ENCODE results near the gene UCP2. TPM values are rescaled to one million over a fixed set of nuclear protein-coding genes. Genes with fewer than 3 reads are reported as not detected.
"Not testable (repeated sequence)": the region's sequence is repeated elsewhere in the genome, so short reads cannot be mapped to it uniquely, and the experiment has no call there.

Gene UCP2
- total RNA-seq, 2 donors from 2014 or later, result 33.9 to 46.7 TPM

GRCh38 chr11:73998846-73999575 lies 16.4 kb upstream of the UCP2 start:
- intact Hi-C loops (cut with DNase I, micrococcal nuclease), result no loop called here
- DNase-seq (peak in 1 of 2 donors; percentile 15), ATAC-seq (no peak)

GRCh38 chr11:73997120-73997770 lies 14.6 kb upstream of the UCP2 start:
- no peak for ATAC-seq
- DNase-seq, result peak in 1 of 2 donors; percentile 10
- intact Hi-C loops (cut with DNase I, micrococcal nuclease), result no loop called here

GRCh38 chr11:73996161-73996747 lies 13.6 kb upstream of the UCP2 start:
- intact Hi-C loops (cut with DNase I, micrococcal nuclease), result no loop called here

GRCh38 chr11:73995731-73996130 lies 13.1 kb upstream of the UCP2 start:
- ATAC-seq, result peak; percentile 10
- intact Hi-C loops (cut with DNase I, micrococcal nuclease), result no loop called here
- DNase-seq, result no peak

More at GRCh38 chr11:73996161-73996747, 13.6 kb upstream of the UCP2 start:
- DNase-seq (peak in 1 of 2 donors; percentile 24), ATAC-seq (peak; percentile 96)

- intact Hi-C loops (cut with DNase I, micrococcal nuclease), result no loop called here
- DNase-seq (no peak), ATAC-seq (peak; percentile 27)
These were observed 12.6 kb upstream of the UCP2 start for GRCh38 chr11:73995247-73995646.

GRCh38 chr11:73991471-73992006 lies 8.9 kb upstream of the UCP2 start:
- DNase-seq (peak in 1 of 2 donors; percentile 10), ATAC-seq (no peak)
- intact Hi-C loops (cut with DNase I, micrococcal nuclease), result no loop called here

DNA sequence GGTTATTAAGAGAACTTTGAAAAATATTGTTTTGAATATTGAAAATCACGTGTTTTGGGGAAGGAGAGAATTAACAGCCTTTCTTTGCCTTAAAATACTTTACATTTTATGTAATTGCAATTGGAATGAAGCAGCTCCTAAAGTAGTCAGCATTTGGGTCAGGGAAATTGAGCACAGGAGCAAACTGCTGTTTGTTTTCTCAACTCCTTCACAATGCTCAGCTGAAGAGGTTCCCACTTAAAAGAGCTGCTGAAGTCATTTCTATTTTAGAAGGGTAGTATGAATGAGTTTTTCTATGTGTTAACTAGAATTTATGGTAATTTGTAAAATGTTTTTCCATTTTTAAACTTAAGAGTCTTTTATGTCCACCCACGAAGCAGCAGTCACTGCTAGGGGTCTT lies 8.1 kb upstream of the UCP2 start:
- ATAC-seq, result no peak
- intact Hi-C loops (cut with DNase I, micrococcal nuclease), result no loop called here

DNA sequence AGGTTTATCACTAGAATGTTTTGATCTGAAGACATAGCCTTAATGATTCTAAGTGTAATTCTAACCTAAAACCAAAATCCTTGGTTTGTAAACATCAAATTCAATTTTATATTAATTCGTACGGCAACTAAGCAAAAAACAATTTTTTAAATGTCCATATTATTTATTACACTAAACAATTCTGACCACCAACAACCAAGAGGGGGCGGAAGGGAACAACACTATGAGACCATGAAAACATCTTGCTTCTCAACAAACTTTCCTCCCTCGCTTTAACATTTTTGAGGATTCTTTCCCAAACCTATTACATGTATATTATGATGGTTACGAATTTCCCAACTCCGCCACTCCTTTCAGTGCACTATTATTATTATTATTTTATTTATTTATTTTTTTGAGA lies 6.5 kb upstream of the UCP2 start:
- intact Hi-C loops (cut with DNase I, micrococcal nuclease), result no loop called here
- ATAC-seq, result no peak
- DNase-seq, result peak in 1 of 2 donors; percentile 4

More for the DNA sequence above, 8.1 kb upstream of the UCP2 start:
- no peak for DNase-seq

DNA sequence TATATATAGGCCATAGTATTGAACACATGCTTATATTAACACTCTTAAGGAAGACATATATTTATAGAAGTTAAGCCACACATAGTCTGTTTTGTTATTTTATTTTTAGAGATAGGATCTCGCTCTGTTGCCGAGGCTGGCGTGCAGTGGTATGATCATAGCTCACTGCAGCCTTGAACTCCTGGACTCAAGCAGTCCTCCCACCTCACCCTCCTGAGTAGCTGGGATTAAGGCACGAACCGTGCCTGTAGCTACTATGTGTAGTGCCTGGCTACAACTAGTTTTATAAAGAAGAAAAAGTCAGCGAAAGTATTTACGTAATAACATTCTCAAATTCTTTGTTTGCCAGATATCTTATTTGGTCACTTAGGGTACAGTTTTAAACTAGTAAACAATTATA lies 5.6 kb upstream of the UCP2 start:
- intact Hi-C loops (cut with DNase I, micrococcal nuclease), result no loop called here
- DNase-seq (peak in 1 of 2 donors; percentile 5), ATAC-seq (no peak)

DNA sequence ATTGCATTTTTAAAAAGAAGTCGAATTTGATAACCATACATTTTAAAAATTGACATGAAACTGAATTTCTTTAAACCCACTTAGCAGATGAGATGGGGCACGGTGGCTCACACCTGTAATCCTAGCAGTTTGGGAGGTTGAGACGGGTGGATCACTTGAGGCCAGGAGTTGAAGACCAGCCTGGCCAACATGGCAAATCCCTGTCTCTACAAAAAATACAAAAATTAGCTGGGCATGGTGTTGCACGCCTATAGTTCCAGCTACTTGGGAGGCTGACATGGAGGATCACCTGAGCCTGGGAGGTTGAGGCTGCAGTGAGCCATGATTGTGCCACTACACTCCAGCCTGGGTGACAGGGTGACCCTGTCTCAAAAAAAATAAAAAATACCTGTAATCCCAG lies 3.0 kb upstream of the UCP2 start:
- intact Hi-C loops (cut with DNase I, micrococcal nuclease); DNase-seq; ATAC-seq: not testable (repeated sequence)

GRCh38 chr11:73983741-73984538 lies 1.3 kb upstream of the UCP2 start:
- DNase-seq (peak in 1 of 2 donors; percentile 18), ATAC-seq (no peak)
- intact Hi-C loops (cut with DNase I, micrococcal nuclease), result no loop called here

DNA sequence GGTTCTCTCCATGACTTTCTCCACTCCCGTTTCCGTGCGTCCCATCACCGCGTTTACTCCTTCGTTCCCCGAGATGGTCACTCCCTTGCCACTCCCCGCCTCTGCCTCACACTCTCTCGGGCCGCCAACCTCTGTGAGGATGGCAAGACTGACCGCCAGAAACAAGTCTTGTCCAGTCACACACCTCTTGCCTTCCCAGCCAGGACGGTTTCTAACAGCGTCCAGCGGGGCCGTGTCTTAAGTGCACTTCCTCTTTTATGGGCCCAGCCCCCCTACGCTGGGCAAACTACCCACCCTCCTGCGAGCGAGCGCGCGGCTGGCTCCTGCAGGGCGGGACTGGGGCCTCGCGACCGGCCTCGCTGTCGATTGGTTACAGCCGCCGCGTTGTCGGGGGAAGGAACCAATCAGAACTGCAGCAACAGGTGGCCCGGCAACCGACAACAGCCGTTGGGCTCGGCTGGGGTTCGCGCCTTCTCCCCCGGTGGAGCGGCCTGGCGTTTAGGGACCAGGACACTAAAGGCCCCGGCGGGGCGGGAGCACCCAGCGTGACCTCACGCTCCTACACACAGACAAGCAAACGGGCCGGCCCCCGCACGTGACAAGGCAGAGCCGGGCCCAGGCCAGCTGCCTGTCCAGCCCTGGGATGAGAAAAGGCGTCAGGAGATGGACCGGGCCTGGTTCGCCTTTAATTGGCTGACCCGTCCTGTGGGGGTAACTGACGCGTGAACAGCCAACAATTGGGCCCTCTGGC lies 522 bp upstream of the UCP2 start:
- ATAC-seq (peak; percentile 84), DNase-seq (peak; percentile 91 to 96)
- intact Hi-C loops (cut with DNase I, micrococcal nuclease), result no loop called here

- DNase-seq (peak in 1 of 2 donors; percentile 24), ATAC-seq (no peak)
- intact Hi-C loops (cut with DNase I, micrococcal nuclease), result no loop called here
These were observed 1.4 kb downstream of the UCP2 start for GRCh38 chr11:73981051-73981805.

- ATAC-seq, result peak; percentile 61
- intact Hi-C loops (cut with DNase I, micrococcal nuclease), result no loop called here
- peak; percentile 79 to 83 for DNase-seq
These were observed 2.4 kb downstream of the UCP2 start for GRCh38 chr11:73980001-73980961.

DNA sequence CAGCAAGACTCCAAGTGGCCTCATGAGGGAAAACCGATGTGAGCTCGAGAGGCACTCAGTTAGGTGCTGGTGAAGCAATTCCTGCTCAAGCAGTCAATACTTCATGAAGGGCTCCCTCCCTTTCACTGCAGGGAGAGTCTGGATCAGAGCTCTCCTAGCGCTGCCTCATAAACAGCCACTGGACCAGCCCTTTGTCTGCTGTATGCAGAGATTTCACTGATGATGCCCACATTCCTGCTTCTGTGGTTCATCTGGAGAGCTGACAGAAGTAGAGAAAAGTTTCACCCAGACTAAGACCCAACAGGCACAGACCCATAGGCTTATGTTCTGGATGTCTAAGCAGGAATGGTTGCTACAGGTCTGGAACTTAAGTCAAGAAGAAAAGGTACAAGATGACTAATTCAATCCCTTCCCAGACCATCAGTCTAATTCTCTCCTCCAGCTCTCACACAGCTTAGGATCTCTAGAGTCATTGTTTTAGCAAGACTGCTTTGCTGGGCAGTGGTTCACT lies 4.0 kb downstream of the UCP2 start:
- intact Hi-C loops (cut with DNase I, micrococcal nuclease), result no loop called here
- ATAC-seq (no peak), DNase-seq (peak in 1 of 2 donors; percentile 17)

- ATAC-seq (no peak), DNase-seq (peak in 1 of 2 donors; percentile 15)
- intact Hi-C loops (cut with DNase I, micrococcal nuclease), result no loop called here
These were observed 4.7 kb downstream of the UCP2 start for GRCh38 chr11:73977856-73978519.
